Spleen (tissue), 11 donors: ENCODE measurements around the gene DUSP28. TPM values are rescaled to one million over a fixed set of nuclear protein-coding genes. Genes with fewer than 3 reads are reported as not detected.
A peak's percentile ranks its signal among the peaks of the same experiment; 100 is the strongest.

Experiments
- DNase-seq: peaks from one replicate; pipeline ENCODE4 v3.0.0-alpha.2; 2020
- H3K27ac ChIP-seq, 8 donors: fragments of 200-600 bp; sonication (generic) in 7 of 8; 1 replicate in 4 of 8; 2 replicates in 4 of 8; pipeline versions ENCODE4 v1.5.0 to v1.8.0; 2016 to 2021; ENCODE audit warnings: inconsistent platforms in 4 of 8, mild to moderate bottlenecking in 4 of 8, moderate library complexity in 1 of 8
- H3K27me3 ChIP-seq, 7 donors: fragments of 200-600 bp; sonication (generic) in 6 of 7; replicated peaks in 1 of 7; 1 replicate in 4 of 7; 2 replicates in 3 of 7; pipeline versions ENCODE4 v1.5.0 to v1.8.0; 2016 to 2021; ENCODE audit warnings: inconsistent platforms in 3 of 7, mild to moderate bottlenecking in 1 of 7
- H3K36me3 ChIP-seq, 6 donors: fragments of 200-600 bp; sonication (generic) in 5 of 6; 1 replicate in 4 of 6; 2 replicates in 2 of 6; pipeline versions ENCODE4 v1.5.0 to v1.8.0; 2016 to 2021; ENCODE audit warnings: inconsistent platforms in 2 of 6
- H3K4me1 ChIP-seq, 6 donors: fragments of 200-600 bp; sonication (generic) in 5 of 6; 1 replicate in 3 of 6; 2 replicates in 3 of 6; pipeline versions ENCODE4 v1.5.0 to v1.8.0; 2016 to 2021; ENCODE audit warnings: inconsistent platforms in 3 of 6
- H3K4me3 ChIP-seq, 8 donors: fragments of 200-600 bp; sonication (generic) in 7 of 8; 1 replicate in 4 of 8; 2 replicates in 4 of 8; pipeline versions ENCODE4 v1.5.0 to v1.8.0; 2016 to 2021; ENCODE audit warnings: inconsistent platforms in 4 of 8, mild to moderate bottlenecking in 4 of 8, moderate library complexity in 2 of 8
- H3K9me3 ChIP-seq, 8 donors: fragments of 200-600 bp; sonication (generic) in 7 of 8; 1 replicate in 4 of 8; 2 replicates in 4 of 8; pipeline versions ENCODE4 v1.5.0 to v1.8.0; 2016 to 2021; ENCODE audit warnings: inconsistent platforms in 4 of 8
- POLR2A ChIP-seq, 3 donors: fragments of 450-650 bp; IDR thresholded peaks; one replicate each; pipeline ENCODE4 v1.5.1; 2017; ENCODE audit warnings: antibody characterized with exemption in 3 of 3, mild to moderate bottlenecking in 1 of 3
- POLR2AphosphoS5 ChIP-seq, 3 donors: sonication (generic); formaldehyde crosslinking; IDR thresholded peaks; one replicate each; pipeline ENCODE4 v1.5.1; 2017; ENCODE audit warnings: antibody characterized with exemption in 3 of 3
- WGBS, 5 donors: extraction: QIAGEN DNeasy Blood & Tissue Kit in 3 of 5; methylation state at CpG; one replicate each; pipeline versions ENCODE4 v1.1.5 to v1.1.7; 2013 to 2018; 5-methylcytosine and 5-hydroxymethylcytosine counted together
- intact Hi-C: fragments of 100-400 bp; cut with DNase I; formaldehyde crosslinking; loops from one replicate; pipeline ENCODE4 v1.15.0; 2023; ENCODE audit warnings: low total_unique reads
- polyA plus RNA-seq, 3 donors: library from polyadenylated mRNA; stranded (reverse); fragments of 200-250 nt; gene quantifications; one replicate each; pipeline ENCODE4 v1.2.1, GENCODE V29; 2013
- total RNA-seq, 7 donors: library from RNA; depleted of rRNA in 3 of 7; stranded (reverse); fragments of >200 nt in 3 of 7; fragmentation: NEBNext Ultra II Directional in 4 of 7; extraction: Animal tissue kit (Norgen Biotek cat#: 25700) in 4 of 7; gene quantifications; one replicate each; pipeline versions ENCODE4 v1.1.0 to v1.2.1, GENCODE V29; 2016 to 2021
- TF ChIP-seq, protein P1 (sequence below), 11 experiments: fragments of 200-600 bp in 7 of 11; fragments of 450-650 bp in 4 of 11; sonication (generic) in 4 of 11; IDR thresholded peaks in 8 of 11; conservative IDR thresholded peaks in 3 of 11; 1 replicate in 7 of 11; 2 replicates in 4 of 11; pipeline versions ENCODE4 v1.4.0 to v1.8.0; 2016 to 2021; ENCODE audit warnings: antibody characterized with exemption in 11 of 11, inconsistent platforms in 4 of 11, mild to moderate bottlenecking in 1 of 11
- donor health status: healthy with polysubstance abuse.
- donor health status: DM: no; HTN: no; CAD: no; lungs with moderate emphysema.
- donor health status: DM: no; HTN: no; CAD: no.
- donor health status: Bipolar disorder and iron deficiency.
- donor health status: healthy.
- donor health status: DM: no; HTN: no; CAD: no.
- donor health status: DM: yes; HTN: yes; CAD: no.

DUSP28 gene
- total and polyA plus RNA-seq, 10 donors: 5.9 to 13.6 (median 7.2) TPM

DNA sequence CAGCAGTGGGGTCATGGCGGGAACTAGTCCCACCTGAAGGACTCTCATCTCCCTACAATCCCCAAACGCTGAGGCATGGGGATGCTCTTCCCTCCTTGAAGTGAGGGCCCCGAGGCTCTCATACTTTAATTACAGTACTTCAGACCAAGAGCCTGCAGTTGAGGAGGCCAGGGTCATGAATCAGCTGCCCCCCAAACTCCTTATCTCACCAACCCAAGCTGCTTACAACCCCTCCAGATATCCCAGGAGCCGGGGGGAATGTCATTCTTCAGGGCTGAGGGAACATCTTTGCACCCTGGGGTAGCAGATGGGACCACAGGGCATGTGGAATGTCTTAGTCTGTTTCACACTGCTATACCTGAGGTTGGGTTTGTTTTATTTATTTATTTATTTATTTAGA lies 23.6 kb downstream of the DUSP28 start:
- Histone ChIP-seq H3K36me3 (peaks cover 0 to 10% (median 2%) of the 10 kb centered on the region in 6 donors), H3K9me3 (peaks cover 0 to 8% (median 6%) of the 10 kb centered on the region in 8 donors), H3K4me1 (peaks cover 32 to 83% (median 58%) of the 10 kb centered on the region in 6 donors), H3K27me3 (no peaks in the 10 kb centered on the region), H3K4me3 (no peak overlapping the region), H3K27ac (peak overlapping the region in 5 of 8 donors; percentile 94 to 98 (median 96))
- TF ChIP-seq POLR2AphosphoS5 (IDR thresholded peaks at IDR 0.05): no peak
- TF ChIP-seq, protein P1, sequence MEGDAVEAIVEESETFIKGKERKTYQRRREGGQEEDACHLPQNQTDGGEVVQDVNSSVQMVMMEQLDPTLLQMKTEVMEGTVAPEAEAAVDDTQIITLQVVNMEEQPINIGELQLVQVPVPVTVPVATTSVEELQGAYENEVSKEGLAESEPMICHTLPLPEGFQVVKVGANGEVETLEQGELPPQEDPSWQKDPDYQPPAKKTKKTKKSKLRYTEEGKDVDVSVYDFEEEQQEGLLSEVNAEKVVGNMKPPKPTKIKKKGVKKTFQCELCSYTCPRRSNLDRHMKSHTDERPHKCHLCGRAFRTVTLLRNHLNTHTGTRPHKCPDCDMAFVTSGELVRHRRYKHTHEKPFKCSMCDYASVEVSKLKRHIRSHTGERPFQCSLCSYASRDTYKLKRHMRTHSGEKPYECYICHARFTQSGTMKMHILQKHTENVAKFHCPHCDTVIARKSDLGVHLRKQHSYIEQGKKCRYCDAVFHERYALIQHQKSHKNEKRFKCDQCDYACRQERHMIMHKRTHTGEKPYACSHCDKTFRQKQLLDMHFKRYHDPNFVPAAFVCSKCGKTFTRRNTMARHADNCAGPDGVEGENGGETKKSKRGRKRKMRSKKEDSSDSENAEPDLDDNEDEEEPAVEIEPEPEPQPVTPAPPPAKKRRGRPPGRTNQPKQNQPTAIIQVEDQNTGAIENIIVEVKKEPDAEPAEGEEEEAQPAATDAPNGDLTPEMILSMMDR (IDR thresholded peaks at IDR 0.05 in 8 of 11, conservative IDR thresholded peaks at IDR 0.05 in 3 of 11): no peak
- intact Hi-C loops: no loop called here
- WGBS, 5 donors: 83 to 94% (median 92%) methylated on average over 3 to 4 of the region's 4 CpGs
- peak; percentile 47 for DNase-seq

DNA sequence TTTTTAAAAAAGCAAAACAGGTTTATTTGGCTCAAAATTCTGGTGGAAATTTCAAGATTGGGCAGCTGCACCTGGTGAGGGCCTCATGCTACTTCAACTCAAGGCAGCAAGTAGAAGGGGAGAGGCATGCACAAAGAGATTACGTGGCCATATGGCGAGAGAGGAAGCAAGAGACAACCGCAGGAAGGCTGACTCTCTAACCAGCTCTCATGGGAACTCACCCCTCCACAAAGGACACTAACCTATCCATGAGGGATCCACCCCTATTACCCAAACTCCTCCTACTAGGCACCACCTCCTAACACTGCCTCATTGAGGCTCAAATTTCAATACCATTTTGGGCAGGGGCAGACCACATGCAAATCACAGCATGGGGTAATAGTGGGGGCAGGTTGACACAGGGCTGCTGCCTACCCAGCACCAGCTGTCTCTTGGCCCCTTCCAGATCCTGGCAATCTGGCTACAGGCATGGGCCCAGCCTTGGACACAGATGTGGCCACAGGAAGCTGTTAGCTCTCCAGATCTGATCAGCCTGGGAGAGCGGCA lies 24.4 kb downstream of the DUSP28 start:
- Histone ChIP-seq H3K36me3 (peaks cover 0 to 11% (median 3%) of the 10 kb centered on the region in 6 donors), H3K4me1 (peaks cover 28 to 83% (median 58%) of the 10 kb centered on the region in 6 donors)
- TF ChIP-seq, protein P1 (IDR thresholded peaks at IDR 0.05 in 8 of 11, conservative IDR thresholded peaks at IDR 0.05 in 3 of 11): no peak
- TF ChIP-seq POLR2AphosphoS5 (IDR thresholded peaks at IDR 0.05) (peak in 2 of 3 donors; percentile 47 to 68), POLR2A (IDR thresholded peaks at IDR 0.05) (no peak)

DNA sequence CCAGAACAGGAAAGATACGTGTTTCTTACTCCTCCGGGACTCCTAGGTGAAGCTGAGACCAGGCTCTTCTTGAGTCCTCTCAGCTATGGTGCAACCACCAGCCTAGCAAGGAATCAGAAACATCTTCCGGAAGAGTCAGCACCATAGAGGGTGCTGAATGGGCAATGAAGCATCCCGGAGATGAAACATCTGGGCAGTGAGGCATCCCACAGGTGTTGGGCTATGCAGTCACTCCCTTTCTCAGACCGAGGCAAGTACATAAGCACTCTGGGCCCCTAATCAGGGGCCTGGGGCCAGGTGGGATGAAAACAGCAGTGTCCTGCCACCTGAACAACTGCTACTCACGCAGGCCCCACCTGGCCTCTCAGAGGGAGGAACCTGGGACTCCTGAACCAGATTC lies 24.9 kb downstream of the DUSP28 start:
- no peaks in the 10 kb centered on the region for H3K27me3 ChIP-seq
- H3K36me3 ChIP-seq: peaks cover 0 to 17% (median 9%) of the 10 kb centered on the region in 6 donors
- peaks cover 28 to 83% (median 56%) of the 10 kb centered on the region in 6 donors for H3K4me1 ChIP-seq
- WGBS, 5 donors: 58 to 84% (median 72%) methylated on average over 6 of the region's 6 CpGs
- DNase-seq: peak; percentile 79
- H3K27ac ChIP-seq: peak overlapping the region in 7 of 8 donors; percentile 94 to 98 (median 97)
- peak overlapping the region; percentile 89 to 100 (median 96) for H3K4me3 ChIP-seq
- H3K9me3 ChIP-seq: peaks cover 0 to 8% (median 6%) of the 10 kb centered on the region in 8 donors
- TF ChIP-seq POLR2A (IDR thresholded peaks at IDR 0.05): no peak
- peak in 1 of 3 donors; percentile 6 for TF ChIP-seq POLR2AphosphoS5 (IDR thresholded peaks at IDR 0.05)
- intact Hi-C loops: no loop called here

More for the DNA sequence above, 24.4 kb downstream of the DUSP28 start:
- peak; percentile 80 for DNase-seq
- H3K27me3 ChIP-seq: no peaks in the 10 kb centered on the region
- H3K4me3 ChIP-seq: peak overlapping the region in 6 of 8 donors; percentile 92 to 100 (median 96)
- WGBS, 5 donors: 45 to 65% (median 51%) methylated on average over 4 of the region's 4 CpGs
- peaks cover 0 to 8% (median 6%) of the 10 kb centered on the region in 8 donors for H3K9me3 ChIP-seq
- intact Hi-C loops: no loop called here
- H3K27ac ChIP-seq: peak overlapping the region in 7 of 8 donors; percentile 94 to 98 (median 97)

DNA sequence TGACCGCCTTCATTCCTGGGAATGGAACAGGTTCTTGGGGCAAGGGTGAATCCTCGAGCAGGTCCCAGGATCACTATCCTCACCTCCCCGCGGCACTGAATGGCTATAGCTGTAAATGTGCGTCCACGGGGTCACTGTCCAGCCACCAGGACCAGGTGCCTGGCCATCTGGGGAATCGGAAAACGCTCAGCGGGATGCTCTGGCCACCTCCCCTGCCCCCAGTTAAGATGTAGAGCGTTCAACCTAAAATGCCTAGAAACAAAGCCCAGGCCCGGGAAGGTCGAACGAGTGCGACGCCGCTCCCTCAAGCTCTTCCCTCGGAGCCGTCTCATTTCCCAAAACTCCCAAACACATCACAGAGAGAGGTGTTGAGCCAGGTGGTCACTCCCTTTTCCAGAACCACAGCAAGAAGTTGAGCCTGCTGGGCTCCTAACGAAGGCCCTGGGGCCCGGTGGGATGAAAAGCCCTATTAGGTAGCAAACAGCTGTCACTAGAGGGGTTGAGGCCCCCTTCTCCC lies 25.6 kb downstream of the DUSP28 start:
- Histone ChIP-seq H3K36me3 (peaks cover 0 to 23% (median 15%) of the 10 kb centered on the region in 6 donors), H3K9me3 (peaks cover 0 to 8% (median 6%) of the 10 kb centered on the region in 8 donors), H3K27ac (peak overlapping the region; percentile 94 to 98 (median 97)), H3K27me3 (no peaks in the 10 kb centered on the region), H3K4me3 (peak overlapping the region; percentile 89 to 100 (median 96)), H3K4me1 (peaks cover 28 to 83% (median 55%) of the 10 kb centered on the region in 6 donors)
- TF ChIP-seq, protein P1 (IDR thresholded peaks at IDR 0.05 in 8 of 11, conservative IDR thresholded peaks at IDR 0.05 in 3 of 11): no peak
- TF ChIP-seq POLR2AphosphoS5 (IDR thresholded peaks at IDR 0.05) (no peak), POLR2A (IDR thresholded peaks at IDR 0.05) (no peak)
- peak; percentile 83 for DNase-seq
- intact Hi-C loops: no loop called here
- WGBS, 5 donors: 5 to 15% (median 7%) methylated on average over 15 to 20 of the region's 20 CpGs
